GM21576 (cell line): ENCODE measurements around the gene AHNAK.

Source experiments
- ATAC-seq: cut with Tn5 transposase; IDR thresholded peaks from one replicate; pipeline ENCODE4 v1.9.1; 2021; ENCODE audit warnings: mild to moderate bottlenecking, moderate library complexity; ENCODE audit not compliant: unreplicated experiment

AHNAK gene

DNA sequence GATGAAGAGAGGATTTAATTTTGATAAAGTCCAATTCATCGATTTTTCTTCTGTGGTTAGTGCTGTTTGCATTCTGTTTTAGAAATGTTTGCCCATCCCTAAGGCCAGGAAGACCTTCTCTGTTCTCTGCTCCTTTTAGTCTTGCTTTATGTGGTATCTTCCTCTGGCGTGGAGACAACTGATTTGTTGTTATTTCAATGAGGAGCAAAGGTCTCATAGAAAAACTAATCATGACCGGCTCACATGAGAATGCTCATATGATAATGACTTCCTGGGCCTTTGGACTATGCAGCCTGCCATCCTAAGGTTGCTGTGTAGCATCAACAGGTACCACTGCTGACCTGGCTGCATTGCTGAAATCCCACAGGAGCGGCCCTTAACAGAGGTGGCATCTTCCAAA, 108.0 kb downstream of the AHNAK start:
- no peak for ATAC-seq

DNA sequence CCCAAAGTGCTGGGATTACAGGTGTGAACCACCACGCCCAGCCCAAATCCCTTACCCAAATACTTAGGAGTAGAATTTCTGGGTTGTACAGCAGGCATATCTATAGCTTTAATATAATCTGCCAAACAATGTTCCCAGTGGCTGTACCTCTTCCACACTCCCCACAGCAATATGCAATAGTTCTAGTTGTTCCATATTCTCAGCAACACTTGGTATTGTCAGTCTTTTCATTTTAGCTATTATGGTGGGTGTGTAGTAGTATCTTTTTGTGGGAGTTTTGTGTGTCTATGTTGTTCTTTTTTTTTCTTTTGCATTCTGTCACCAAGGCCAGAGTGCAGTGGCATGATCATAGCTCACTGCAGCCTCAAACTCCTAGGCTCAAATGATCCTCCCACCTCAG, 109.0 kb downstream of the AHNAK start:
- no peak for ATAC-seq

DNA sequence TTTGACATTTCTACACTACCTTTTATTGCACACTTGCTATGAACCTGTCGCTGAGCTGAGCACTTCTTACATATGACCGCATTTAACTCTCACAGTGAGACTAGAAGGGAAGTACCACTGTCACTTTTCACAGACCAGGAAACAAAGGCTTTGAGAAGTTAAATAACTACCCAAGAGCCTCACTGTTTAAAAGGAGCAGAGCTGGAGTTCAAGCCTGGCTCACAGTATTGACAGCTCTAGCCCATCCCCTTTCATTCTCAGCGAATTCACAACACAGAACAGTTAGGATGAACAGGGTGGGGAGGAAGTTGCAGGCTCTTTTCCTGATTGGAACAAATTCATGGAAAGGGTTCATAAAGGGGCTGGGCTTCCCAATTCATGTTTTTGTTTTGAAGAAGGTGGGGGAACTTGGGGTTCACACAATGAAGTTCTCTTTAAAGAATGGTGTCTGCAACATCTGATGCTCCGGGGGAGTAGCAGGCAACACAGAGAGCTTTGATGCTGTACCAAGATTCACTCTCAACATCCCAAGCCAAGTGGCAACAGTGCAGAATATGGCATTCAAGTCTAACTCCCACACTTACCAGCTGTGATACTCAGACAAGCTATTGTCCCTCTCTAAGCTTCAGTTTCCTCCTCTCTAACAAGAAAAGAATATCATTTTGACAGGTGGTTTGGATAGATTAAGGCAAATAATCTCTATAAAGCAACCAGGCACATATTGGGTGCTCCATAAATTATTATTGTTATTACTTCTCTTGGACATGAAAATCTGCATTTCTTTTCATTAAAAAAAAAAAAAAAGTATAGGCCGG, 110.6 kb downstream of the AHNAK start:
- no peak for ATAC-seq

DNA sequence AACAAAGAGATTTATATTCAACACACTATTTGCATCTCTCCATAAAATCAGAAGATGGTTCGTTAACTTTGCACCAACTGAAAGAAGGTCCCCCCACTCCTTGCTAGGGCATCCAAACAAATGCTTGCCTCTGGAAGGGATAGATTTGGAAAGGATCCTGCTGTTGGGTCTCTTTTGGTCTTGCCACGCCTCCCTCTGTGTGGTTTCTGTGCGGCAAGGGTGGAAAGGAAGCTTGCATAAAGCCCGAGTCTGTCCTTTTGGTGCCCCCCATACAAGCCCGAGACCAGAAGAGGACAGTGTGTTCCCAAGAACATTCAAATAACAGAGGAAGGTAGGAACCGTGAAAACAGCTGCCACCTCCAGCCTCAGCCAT, 112.7 kb downstream of the AHNAK start:
- no peak for ATAC-seq

DNA sequence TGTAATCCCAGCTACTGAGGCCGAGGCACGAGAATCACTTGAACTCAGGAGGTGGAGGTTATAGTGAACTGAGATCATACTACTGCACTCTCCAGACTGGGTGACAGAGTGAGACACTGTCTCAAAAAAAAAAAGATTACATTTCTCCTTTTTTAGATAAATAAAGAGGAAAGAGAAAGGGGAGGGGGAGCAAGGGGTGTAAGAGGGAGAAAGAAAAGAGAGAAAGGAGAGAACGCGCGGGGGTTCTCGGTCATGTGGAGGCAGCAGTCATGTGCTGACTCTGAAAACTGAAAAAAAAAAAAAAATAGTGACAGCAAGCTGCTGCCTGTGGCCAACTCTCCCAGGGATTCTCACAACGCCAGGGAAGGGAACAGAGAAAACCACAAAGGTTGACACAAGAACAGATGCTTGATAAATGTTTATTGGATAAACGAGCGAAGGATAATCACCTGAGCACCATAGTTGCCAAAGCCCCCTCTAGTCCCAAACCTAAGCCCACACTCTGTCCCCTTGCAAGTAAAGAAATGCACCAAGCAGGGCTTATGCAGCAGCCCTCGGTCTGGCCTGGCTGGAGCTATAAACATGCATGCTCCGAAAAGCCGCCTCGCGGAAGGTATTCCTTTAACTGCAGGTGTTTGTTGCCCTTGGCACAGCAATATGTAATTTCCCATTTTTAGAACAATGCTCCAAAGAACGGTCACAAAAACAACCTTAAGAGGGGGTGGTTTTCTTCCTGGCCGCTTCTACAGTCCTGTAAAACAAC, 113.3 kb downstream of the AHNAK start:
- no peak for ATAC-seq

DNA sequence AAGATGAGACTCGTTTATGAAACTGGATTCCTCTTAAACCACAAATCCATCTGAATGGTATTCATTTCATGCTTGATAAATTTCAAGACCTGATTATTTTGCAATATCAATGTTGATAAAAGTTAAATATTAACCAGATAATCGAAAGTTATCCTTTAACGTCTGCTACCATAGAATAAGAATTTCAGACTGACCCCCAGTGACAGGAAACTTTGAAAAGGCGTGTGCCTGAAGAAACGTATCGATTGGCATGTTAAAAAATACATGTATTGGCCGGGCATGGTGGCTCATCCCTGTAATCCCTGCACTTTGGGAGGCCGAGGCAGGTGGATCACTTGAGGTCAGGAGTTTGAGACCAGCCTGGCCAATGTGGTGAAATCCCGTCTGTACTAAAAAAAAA, 113.9 kb downstream of the AHNAK start:
- ATAC-seq: no peak

DNA sequence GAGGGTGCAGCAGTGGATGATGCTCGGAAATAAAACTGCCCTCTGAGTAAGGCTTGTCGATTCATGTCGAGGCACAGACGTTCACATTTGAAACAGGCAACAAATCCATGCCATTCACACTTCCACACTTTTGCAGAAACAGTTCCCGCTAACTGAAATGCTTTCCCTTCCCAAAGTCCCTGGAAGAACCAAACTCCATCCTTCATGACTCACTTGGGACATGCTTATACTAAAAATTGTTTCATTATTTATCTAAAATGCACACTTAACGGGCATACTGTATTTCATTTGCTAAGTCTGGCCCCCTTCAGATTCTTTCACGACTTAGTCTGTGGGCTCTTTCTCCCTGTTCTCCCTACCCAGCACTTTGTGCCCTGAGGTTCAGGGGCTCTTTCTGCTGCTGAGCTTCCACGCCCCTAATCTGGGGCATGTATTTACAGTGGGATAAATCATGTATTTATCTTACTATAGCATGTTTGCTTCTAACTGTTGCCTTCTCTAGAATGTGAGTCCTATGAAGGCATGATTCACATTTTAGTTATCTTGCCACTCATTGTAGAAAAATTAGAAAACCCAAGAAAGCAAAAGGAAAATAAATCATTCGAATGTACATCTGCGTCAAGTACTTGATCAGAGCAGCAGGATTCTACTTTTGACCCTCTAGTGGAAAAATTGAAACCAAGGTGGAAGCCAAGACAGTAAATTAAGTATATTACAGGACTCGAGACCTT, 115.3 kb downstream of the AHNAK start:
- ATAC-seq: no peak

DNA sequence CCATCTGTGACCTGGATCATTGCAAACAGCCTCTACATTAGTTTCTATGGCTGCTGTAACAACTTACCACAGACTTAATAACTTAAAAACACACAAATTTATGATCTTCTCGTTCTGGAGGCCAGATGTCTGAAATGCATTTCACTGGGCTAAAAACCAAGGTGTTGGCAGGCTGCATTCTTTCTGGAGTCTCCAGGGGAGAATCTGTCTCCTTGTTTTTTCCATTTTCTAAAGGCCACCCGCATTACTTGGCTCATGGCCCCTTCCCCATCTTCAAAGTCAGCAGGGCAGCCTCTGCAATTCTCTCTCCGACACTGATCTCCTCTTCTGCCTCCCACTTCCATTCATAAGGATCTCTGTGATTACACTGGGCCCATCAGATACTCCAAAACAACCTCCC, 116.2 kb downstream of the AHNAK start:
- no peak for ATAC-seq

DNA sequence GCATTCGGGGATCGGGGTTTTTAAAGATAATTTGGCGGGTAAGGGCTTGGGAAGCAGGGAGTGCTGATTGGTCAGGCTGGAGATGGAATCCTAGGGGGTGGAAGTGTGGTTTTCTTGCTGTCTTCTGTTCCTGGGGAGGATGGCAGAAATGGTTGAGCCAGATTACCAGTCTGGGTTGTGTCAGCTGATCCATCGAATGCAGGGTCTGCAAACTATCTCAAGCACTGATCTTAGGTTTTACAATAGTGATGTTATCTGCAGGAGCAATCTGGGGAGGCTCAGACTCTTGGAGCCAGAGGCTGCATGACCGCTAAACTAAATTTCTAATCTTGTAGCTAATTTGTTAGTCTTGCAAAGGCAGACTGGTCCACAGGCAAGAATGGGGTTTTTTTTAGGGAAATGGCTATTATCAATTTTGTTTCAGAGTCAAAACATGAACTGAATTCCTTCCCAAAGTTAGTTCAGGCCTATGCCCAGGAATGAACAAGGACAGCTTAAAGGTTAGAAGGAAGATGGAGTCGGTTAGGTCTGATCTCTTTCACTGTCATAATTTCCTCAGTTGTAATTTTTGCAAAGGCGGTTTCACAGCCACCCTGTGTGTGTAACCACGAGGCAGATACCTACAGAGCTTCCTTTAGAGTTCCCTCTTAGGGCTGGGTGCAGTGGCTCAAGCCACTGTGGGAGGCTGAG, 117.6 kb downstream of the AHNAK start:
- no peak for ATAC-seq

DNA sequence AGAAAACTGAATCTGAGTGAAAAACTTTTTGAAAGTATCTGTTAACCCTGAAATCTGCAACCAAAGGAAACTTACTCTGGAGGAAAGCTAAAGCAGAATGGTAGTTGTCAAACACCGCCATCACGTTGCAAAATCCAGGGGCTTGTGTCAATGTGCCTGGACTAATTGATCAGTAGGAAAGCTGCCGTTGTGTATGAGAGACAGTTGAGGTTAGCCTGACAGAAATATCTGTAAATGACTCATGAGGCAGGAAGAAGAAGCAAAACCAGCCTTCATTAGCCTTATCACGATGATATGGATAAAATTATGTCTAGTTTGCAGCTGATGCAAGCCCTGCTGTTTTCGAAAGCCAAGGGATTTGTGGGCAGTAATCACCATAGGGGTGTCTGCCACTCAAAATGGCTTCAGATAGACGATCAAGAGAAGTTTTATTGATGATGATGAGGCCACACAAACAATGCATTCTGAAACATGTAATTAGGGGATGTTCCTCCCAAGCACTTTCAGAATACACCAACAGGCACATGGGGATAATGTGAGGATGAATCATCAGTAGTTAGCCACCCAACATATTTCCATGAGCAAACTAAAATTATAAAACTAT, 118.9 kb downstream of the AHNAK start:
- ATAC-seq: no peak

DNA sequence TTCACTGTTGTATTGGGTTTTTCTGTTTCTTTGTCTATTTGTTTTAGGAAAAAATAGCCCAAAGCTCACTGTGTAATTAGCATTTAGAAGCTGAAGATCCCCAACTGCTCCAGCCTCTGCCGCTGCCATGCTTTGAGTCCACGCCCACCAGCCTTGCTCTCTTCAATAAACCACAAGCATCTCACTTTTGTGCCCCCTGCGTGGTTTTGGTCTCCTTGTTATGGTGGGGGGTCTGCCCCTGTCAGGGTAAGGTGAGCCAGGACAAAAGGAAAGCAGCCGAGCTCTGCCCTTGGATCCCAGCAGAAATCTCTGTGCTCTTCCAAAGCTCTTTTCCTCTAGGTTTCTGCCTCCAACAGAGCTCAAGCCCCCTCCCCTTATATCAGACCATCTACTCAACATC, 123.6 kb downstream of the AHNAK start:
- no peak for ATAC-seq

DNA sequence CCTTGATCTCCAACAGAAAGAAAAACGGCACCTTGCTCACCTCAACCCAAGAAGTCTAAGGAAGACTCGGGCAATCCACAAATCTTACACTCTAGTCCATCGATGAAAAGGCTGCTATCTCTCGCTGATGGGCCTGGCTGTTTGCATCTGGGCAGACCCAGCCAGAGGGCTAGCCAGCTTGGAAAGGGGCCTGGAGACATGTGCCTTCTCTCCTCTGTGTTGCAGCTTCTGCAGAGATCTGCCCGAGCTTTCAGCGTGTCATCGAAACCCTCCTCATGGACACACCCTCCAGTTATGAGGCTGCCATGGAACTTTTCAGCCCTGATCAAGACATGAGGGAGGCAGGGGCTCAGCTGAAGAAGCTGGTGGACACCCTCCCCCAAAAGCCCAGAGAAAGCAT, 124.6 kb downstream of the AHNAK start:
- ATAC-seq: no peak

DNA sequence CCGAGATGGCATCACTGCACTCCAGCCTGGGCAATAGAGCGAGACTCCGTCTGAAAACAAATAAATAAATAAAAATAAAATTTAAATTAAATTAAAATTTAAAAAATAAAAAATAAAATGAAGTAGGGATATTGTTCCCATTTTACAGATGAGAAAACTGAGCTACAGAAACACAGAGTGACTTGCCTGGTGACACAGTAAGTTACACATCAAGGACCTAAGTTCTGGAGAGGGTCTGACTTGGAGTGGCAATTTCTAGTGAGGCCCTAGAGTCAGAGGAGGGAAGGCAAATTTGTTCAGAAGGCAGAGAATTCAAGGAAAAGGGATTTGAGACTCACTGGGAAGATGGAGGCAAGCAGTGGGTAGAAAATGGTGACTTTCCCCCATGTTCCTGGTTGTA, 125.7 kb downstream of the AHNAK start:
- ATAC-seq: no peak

DNA sequence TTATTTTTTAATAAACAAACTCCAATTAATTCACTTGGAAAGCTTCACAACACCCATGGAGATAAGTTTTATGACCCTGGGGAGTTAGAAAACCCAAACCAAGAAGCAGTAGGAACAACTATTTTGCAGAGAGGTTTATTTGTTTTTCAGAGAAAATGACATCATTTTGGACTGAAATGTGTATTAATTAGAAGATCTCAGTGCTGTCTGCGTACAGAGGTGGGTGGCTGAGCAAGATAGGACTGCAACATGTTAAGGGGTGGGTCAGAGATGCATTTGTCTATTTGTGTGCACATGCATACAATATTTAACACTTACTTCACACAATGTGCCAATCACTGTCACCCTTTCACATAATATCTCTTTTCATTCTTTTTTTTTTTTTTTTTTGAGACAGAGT, 126.7 kb downstream of the AHNAK start:
- no peak for ATAC-seq

DNA sequence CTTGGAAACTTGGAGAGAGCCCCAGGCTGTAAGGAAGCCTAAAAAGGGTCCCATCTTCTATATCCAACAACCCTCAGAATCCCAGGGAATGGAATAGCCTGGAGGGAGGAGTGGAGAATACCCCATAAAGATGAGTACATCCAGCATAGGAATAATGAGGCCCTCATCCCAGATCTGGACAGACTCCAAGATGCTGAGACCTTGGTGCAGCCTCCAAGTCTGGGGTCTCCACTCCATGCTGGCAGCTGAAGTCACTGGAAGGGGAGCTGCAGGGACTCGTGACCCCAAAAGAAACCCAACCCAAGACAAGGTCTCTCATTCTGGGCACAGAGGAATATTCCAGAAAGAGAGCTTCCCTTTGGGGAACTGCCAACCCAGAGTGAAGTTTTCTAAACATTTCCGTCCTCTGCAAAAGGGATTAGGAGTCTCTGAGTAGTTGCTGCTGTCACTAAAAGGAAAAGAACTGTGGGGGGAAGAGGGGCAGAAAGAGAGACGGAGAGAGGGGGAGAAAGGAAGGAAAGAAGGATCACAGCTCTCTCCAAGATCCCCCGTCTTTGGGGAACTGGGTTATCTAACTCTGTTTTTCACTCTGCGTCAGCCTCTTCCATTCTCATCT, 127.2 kb downstream of the AHNAK start:
- ATAC-seq: no peak

DNA sequence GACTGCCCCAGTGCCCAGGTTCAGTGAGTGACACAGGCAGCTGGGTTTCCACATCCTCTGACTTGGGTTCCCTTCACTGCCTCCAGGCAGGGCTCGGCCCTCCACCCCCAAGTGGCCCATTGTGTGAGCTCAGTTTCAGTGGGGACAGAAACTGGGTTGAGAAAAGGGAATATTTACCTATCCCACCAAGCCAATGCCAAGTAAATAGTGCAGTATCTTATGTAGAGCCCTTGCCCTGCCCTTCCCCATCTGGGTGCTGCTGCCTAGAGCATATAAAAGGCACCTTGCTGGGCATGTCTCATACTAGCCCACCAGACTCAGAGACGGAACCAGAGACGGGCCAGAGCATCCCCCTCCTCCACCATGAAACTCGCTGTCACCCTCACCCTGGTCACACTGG, 127.9 kb downstream of the AHNAK start, which contains the start of gene SCGB1A1:
Gene SCGB1A1, plus strand, starts transcription at position 301 of the 400 bp plus-strand sequence. Its CDS starts 63 bp downstream, at position 364.
- no peak for ATAC-seq

DNA sequence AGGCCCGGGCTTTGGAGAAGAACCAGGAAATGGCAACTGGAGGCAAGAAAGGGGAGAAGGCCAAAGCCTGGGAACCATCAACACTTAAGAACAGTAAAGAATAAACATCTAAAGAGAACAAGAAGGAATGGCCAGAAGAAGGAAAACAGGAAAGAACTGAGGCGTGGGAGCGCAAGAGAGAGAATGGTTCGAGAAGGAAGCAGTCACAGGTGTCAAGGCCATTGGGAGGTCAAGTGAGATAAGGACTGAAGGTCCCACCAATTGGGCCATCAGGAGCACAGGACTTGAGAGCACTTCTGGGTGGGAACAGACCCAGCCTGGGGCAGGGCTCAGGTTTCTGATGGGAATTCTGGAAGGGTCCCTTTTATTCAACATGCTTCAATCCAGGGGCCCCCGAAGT, 128.5 kb downstream of the AHNAK start:
- ATAC-seq: no peak

DNA sequence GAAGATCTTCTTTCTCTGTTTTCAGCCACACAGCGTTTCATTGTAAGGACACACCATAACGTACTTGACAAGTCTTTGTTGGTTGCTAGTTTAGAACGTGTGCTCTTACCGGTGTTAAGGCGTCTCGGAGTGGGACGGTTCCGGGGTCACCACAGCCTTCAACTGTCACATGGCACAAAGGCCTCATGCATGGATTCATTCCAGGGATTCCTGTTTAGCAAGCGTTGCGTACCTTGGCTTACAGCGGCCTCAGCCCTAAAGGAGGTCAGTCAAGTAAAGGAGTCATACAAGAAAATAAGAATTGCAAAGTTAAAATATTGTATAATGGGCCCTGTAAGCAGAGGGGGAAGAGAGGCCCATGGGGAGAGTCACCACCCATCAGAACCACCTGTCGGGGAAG, 130.0 kb downstream of the AHNAK start:
- no peak for ATAC-seq

DNA sequence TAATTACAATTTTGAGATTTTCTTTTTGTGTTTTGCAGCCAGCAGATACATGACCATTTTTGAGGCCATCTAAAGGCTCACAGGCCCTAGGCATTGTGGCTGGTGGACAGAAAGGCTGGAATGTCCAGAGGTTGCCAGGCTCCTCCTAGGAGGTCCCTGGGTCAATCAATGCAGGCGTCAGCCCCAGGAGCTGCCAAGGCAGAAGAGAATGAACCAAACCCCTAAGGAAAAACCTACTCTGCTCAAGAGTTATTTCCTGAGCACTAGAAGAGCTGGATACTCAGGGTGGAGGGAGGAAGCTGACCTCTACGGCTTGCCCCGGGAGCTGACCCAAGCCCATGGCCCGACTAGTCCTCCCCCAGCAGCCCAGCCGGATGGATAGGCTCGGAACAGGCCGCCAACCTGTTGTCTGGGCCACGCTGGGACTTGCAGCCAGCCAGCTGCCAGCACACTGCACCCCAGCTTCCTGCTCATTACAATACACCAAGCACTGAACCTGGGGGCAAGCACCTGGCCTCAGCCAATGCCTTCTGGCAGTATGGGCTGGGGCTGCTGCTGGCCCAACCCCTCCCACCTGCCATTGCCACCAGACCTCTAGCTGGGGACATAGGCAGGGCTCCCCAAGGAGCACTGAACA, 133.4 kb downstream of the AHNAK start:
- ATAC-seq: no peak

DNA sequence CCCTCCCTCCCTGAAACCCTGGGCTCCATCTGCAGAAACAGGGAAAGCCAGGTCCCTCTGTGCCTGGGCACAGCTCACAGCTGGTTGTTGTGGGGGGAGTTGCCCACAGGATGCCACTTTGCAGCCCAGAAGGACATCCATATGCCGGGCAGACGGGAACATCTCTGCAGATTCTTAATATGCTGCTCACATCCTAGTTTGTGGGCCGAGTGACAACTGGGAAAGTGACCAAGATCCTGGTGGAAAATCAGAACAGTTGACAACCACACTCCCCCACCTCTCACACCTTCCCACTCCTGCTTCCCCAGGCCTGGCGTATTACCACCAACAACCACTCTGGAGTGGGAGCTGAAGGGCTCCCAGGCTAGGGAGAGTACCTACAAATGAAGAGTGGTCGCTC, 135.1 kb downstream of the AHNAK start:
- no peak for ATAC-seq
